MV-4-11 (cell line): ENCODE results near the gene ERCC5.

Source experiments
- DNase-seq: peaks from one replicate; lab custom pipeline; 2025; lab: John Stamatoyannopoulos, UW

ERCC5 gene

GRCh38 chr13:102917019-102917418 lies 71.2 kb downstream of the ERCC5 start:
- no peak for DNase-seq

GRCh38 chr13:102922184-102922583 lies 76.4 kb downstream of the ERCC5 start:
- DNase-seq: no peak
